Heart left ventricle (tissue), 16 donors: Measurements from ENCODE around the gene LMAN1L. TPM values are rescaled to one million over a fixed set of nuclear protein-coding genes. Genes with fewer than 3 reads are reported as not detected.
A peak's percentile ranks its signal among the peaks of the same experiment; 100 is the strongest.

Source experiments
- ATAC-seq, 4 donors: fragments of 200-7000 bp; cut with Tn5 transposase; one replicate each; pipeline ENCODE4 v1.9.1; 2020 to 2022; ENCODE audit warnings: moderate library complexity in 4 of 4, mild to moderate bottlenecking in 3 of 4, moderate number of reproducible peaks in 1 of 4
- DNase-seq, 5 donors: peaks; one replicate each; pipeline ENCODE4 v3.0.0-alpha.2; 2020
- H3K27ac ChIP-seq, 12 donors: fragments of 200-600 bp; sonication (generic) in 4 of 12; one replicate each; pipeline versions ENCODE4 v1.5.0 to v1.8.0; 2016 to 2022; ENCODE audit warnings: mild to moderate bottlenecking in 2 of 12
- H3K27me3 ChIP-seq, 9 donors: fragments of 200-600 bp; sonication (generic) in 2 of 9; one replicate each; pipeline versions ENCODE4 v1.5.1 to v1.8.0; 2016 to 2022; ENCODE audit warnings: mild to moderate bottlenecking in 3 of 9
- H3K36me3 ChIP-seq, 9 donors: fragments of 200-600 bp; sonication (generic) in 2 of 9; one replicate each; pipeline versions ENCODE4 v1.5.0 to v1.8.0; 2018 to 2022; ENCODE audit warnings: mild to moderate bottlenecking in 2 of 9
- H3K4me1 ChIP-seq, 12 donors: fragments of 200-600 bp; sonication (generic) in 4 of 12; one replicate each; pipeline versions ENCODE4 v1.5.0 to v1.8.0; 2016 to 2022; ENCODE audit warnings: mild to moderate bottlenecking in 3 of 12
- H3K4me3 ChIP-seq, 12 donors: fragments of 200-600 bp; sonication (generic) in 4 of 12; one replicate each; pipeline versions ENCODE4 v1.5.0 to v1.8.0; 2017 to 2022; ENCODE audit warnings: mild to moderate bottlenecking in 9 of 12, moderate library complexity in 4 of 12
- H3K9me3 ChIP-seq, 12 donors: fragments of 200-600 bp; sonication (generic) in 4 of 12; one replicate each; pipeline versions ENCODE4 v1.5.0 to v1.8.0; 2016 to 2022; ENCODE audit warnings: mild to moderate bottlenecking in 1 of 12
- CTCF ChIP-seq, 12 donors: fragments of 200-600 bp; sonication (generic) in 4 of 12; IDR thresholded peaks; one replicate each; pipeline versions ENCODE4 v1.5.0 to v1.8.0; 2018 to 2022; ENCODE audit warnings: antibody characterized with exemption in 12 of 12, mild to moderate bottlenecking in 5 of 12
- POLR2A ChIP-seq, 2 donors: fragments of 450-650 bp; IDR thresholded peaks; one replicate each; pipeline ENCODE4 v1.6.1; 2017; ENCODE audit warnings: antibody characterized with exemption in 2 of 2, mild to moderate bottlenecking in 2 of 2, moderate library complexity in 2 of 2
- WGBS, 4 donors: extraction: QIAGEN DNeasy Blood & Tissue Kit in 2 of 4; methylation state at CpG; one replicate each; pipeline versions ENCODE4 v1.1.5 to v1.1.7; 2013 to 2018; 5-methylcytosine and 5-hydroxymethylcytosine counted together
- intact Hi-C, 10 donors: fragments of 100-400 bp; cut with DNase I; formaldehyde crosslinking; loops; one replicate each; pipeline versions ENCODE4 v1.11.1 to v1.14.2; 2022
- polyA plus RNA-seq, 2 donors: library from polyadenylated mRNA; stranded (reverse); fragments of 200-250 nt; gene quantifications; one replicate each; pipeline ENCODE4 v1.2.3, GENCODE V29; 2013
- total RNA-seq, 9 donors: library from RNA; depleted of rRNA in 2 of 9; stranded (reverse); fragments of >200 nt in 2 of 9; fragmentation: NEBNext Ultra II Directional in 3 of 9; extraction: Animal tissue kit (Norgen Biotek cat#: 25700) in 3 of 9; gene quantifications; one replicate each; pipeline versions ENCODE4 v1.1.0 to v1.2.4, GENCODE V29; 2016 to 2023
- donor health status: ischemic (EF 13 %, LVEDD 7.1; RV severe dilation, severe dysfunction).
- donor health status: healthy with polysubstance abuse.
- donor health status: DM: no; HTN: yes; CAD: no.
- donor health status: DM: no; HTN: no; CAD: no.
- donor health status: ischemic (EF 25% LVEDD 6.9; RV normal size, moderate dysfunction).
- donor health status: ischemic (EF 25% LVEDD 5.7; RV mildly dilated, moderate dysfunction).
- donor health status: healthy.
- donor health status: DM: yes; HTN: yes; CAD: no.
- donor health status: ischemic (EF 35%, LVEDD 5.7; RV mildly dilated, moderate dysfunction).
- donor health status: nonischemic (EF 11% LVEDD 7.7; RV severe dilation, severe dysfunction).
- donor health status: DM: yes; HTN: yes; CAD: no.
- donor health status: PGD.
- donor health status: ischemic (EF 29% LVEDD 5.4; RV normal size, mild dysfunction).
- donor health status: nonischemic (EF 23%, LVEDD 6.1; RV moderate dilation, normal function).

LMAN1L gene
- total and polyA plus RNA-seq, 11 donors = 0.19 to 16.3 (median 6.8) TPM; not detected in 1

DNA sequence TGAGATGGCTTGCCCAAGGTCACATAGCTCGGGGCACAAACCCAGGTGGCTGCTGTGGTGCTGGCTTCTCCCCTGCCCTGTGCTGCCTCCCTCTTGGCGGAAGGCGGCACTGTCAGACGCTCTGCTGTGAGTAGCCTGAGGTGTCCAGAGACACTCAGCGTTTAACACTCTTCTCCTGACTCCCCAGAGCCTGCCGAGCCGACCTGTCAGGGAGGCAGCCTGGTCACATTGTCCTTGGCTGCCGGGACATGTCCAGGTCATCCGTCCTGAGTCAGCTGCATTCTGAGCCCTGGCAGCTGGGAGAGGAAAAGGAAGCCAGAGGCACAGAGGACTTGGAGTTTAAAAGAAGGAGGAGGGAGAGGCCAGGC, 4.7 kb downstream of the LMAN1L start:
- Histone ChIP-seq H3K4me3 (no peak overlapping the region), H3K27me3 (no peaks in the 10 kb centered on the region), H3K9me3 (no peaks in the 10 kb centered on the region), H3K27ac (peak overlapping the region in 11 of 12 donors; percentile 15 to 81 (median 73)), H3K4me1 (peaks cover 0 to 22% (median 0%) of the 10 kb centered on the region in 12 donors), H3K36me3 (no peaks in the 10 kb centered on the region)
- intact Hi-C loops = no loop called here
- peak in 4 of 5 donors; percentile 41 to 87 (median 64) for DNase-seq
- peak in 8 of 12 donors; percentile 17 to 48 (median 30) for TF ChIP-seq CTCF (IDR thresholded peaks at IDR 0.05)
- TF ChIP-seq POLR2A (IDR thresholded peaks at IDR 0.05) = no peak
- peak; percentile 73 to 88 (median 83) for ATAC-seq
- 12 to 22% (median 20%) methylated on average over 9 of the region's 9 CpGs for WGBS, 4 donors

GRCh38 chr15:74820056-74820455, 7.4 kb downstream of the LMAN1L start:
- intact Hi-C loops = no loop called here
- no peak for DNase-seq
- 87 to 92% (median 89%) methylated on average over 5 of the region's 5 CpGs for WGBS, 4 donors
- ATAC-seq = no peak
- no peaks in the 10 kb centered on the region for H3K36me3 ChIP-seq
- H3K27ac ChIP-seq = no peak overlapping the region
- H3K4me1 ChIP-seq = peaks cover 0 to 14% (median 0%) of the 10 kb centered on the region in 12 donors
- H3K27me3 ChIP-seq = no peaks in the 10 kb centered on the region
- no peak overlapping the region for H3K4me3 ChIP-seq
- no peaks in the 10 kb centered on the region for H3K9me3 ChIP-seq
- TF ChIP-seq CTCF (IDR thresholded peaks at IDR 0.05) = no peak
- TF ChIP-seq POLR2A (IDR thresholded peaks at IDR 0.05) = no peak

DNA sequence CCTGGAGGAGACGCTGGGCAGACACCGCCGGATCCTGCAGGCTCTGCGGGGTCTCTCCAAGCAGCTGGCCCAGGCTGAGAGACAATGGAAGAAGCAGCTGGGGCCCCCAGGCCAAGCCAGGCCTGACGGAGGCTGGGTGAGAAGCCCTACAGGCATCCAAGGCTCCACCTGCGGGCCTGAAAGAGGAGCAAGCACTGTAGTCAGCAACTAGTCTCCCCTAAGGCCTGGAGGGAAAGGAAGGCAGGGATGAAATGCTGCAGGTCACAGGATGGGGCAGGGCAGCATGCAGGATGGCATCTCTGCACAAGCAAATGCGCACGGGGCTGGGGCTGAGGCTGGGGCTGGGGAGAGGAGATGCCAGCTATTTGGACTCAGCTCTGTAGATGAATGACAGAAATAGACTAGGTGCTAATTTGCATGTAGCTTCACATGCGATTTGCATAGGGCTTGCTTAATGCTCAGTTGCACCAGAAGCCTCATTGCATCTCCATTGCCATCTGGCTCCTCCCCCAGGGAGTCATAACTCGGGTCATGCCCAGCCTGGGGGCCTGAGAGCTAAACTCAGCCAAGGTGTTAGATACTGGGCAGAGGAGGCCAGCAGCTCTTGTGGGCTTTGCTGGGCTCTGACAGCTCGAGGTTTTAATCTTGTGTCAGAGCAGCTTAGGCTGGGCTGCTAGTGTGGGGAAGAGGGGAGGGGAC, 8.6 kb downstream of the LMAN1L start:
- Histone ChIP-seq H3K4me3 (no peak overlapping the region), H3K27me3 (peaks cover 0 to 4% (median 0%) of the 10 kb centered on the region in 9 donors), H3K4me1 (peaks cover 0 to 10% (median 0%) of the 10 kb centered on the region in 12 donors), H3K36me3 (no peaks in the 10 kb centered on the region), H3K27ac (no peak overlapping the region), H3K9me3 (no peaks in the 10 kb centered on the region)
- TF ChIP-seq CTCF (IDR thresholded peaks at IDR 0.05) (no peak), POLR2A (IDR thresholded peaks at IDR 0.05) (no peak)
- 45 to 52% (median 51%) methylated on average over 10 to 11 of the region's 11 CpGs for WGBS, 4 donors
- ATAC-seq (no peak), DNase-seq (no peak)
- intact Hi-C loops = no loop called here

- Histone ChIP-seq H3K9me3 (no peaks in the 10 kb centered on the region), H3K36me3 (no peaks in the 10 kb centered on the region), H3K4me1 (peaks cover 0 to 10% (median 0%) of the 10 kb centered on the region in 12 donors), H3K27ac (no peak overlapping the region), H3K4me3 (no peak overlapping the region), H3K27me3 (peaks cover 0 to 8% (median 2%) of the 10 kb centered on the region in 9 donors)
- DNase-seq (no peak), ATAC-seq (no peak)
- WGBS, 4 donors = 77 to 89% (median 86%) methylated on average over 7 of the region's 7 CpGs
- TF ChIP-seq CTCF (IDR thresholded peaks at IDR 0.05) (no peak), POLR2A (IDR thresholded peaks at IDR 0.05) (no peak)
- intact Hi-C loops = no loop called here
Measured at GRCh38 chr15:74821790-74822158, 9.1 kb downstream of the LMAN1L start.
